ENCODE results near the gene ZNF846.
A peak's percentile ranks its signal among the peaks of the same experiment; 100 is the strongest.
"Not testable (repeated sequence)": the region's sequence is repeated elsewhere in the genome, so short reads cannot be mapped to it uniquely, and the experiment has no call there.

Gene ZNF846

DNA sequence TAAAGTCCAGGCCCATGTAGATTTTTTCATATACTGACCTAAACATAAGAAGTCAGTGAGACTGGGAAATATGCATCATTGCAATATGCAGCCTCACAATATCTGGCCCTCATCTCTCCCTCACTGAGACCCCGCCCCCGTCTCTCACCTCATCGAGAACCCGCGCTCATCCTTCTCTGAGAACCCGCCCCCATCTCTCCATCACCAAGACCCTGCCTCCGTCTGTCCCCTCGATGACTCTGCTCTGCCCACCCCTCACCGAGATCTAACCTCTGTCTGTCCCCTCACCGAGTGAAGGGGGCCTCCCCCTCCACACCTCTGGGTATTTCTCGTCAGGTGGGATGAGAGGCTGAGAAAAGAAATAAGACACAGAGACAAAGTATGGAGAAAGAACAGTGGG, 20.5 kb upstream of the ZNF846 start:
- Histone ChIP-seq H3F3A (ENCODE audit: control insufficient read depth, insufficient read depth) (peaks cover 8% of the 10 kb centered on the region), H3K4me1 (ENCODE audit: control insufficient read depth, low read length) (peaks cover 24% of the 10 kb centered on the region), H3K79me2 (ENCODE audit: control insufficient read depth, low read length) (no peaks in the 10 kb centered on the region), H4K20me1 (ENCODE audit: control insufficient read depth, insufficient read depth, low read depth, low read length) (no peaks in the 10 kb centered on the region), H3K4me2 (ENCODE audit: low read length) (no peak overlapping the region), H3K4me3 (ENCODE audit: low read length) (no peak overlapping the region), H3K9me3 (ENCODE audit: control insufficient read depth, insufficient read depth, low read length) (no peaks in the 10 kb centered on the region), H3K9me2 (replicated peaks; ENCODE audit: control insufficient read depth, low read length) (no peaks in the 10 kb centered on the region), H3K36me3 (ENCODE audit: control insufficient read depth, low read length) (no peaks in the 10 kb centered on the region), H3K27me3 (ENCODE audit: control insufficient read depth, low read length) (no peaks in the 10 kb centered on the region), H3K27ac (ENCODE audit: low read depth, low read length) (no peak overlapping the region)
- TF ChIP-seq, protein P1, sequence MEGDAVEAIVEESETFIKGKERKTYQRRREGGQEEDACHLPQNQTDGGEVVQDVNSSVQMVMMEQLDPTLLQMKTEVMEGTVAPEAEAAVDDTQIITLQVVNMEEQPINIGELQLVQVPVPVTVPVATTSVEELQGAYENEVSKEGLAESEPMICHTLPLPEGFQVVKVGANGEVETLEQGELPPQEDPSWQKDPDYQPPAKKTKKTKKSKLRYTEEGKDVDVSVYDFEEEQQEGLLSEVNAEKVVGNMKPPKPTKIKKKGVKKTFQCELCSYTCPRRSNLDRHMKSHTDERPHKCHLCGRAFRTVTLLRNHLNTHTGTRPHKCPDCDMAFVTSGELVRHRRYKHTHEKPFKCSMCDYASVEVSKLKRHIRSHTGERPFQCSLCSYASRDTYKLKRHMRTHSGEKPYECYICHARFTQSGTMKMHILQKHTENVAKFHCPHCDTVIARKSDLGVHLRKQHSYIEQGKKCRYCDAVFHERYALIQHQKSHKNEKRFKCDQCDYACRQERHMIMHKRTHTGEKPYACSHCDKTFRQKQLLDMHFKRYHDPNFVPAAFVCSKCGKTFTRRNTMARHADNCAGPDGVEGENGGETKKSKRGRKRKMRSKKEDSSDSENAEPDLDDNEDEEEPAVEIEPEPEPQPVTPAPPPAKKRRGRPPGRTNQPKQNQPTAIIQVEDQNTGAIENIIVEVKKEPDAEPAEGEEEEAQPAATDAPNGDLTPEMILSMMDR (IDR thresholded peaks at IDR 0.05; ENCODE audit: low read depth, low read length, poor library complexity, severe bottlenecking) = no peak
- no peak for TF ChIP-seq EZH2phosphoT487 (IDR thresholded peaks at IDR 0.05; ENCODE audit: borderline replicate concordance, low read length)

DNA sequence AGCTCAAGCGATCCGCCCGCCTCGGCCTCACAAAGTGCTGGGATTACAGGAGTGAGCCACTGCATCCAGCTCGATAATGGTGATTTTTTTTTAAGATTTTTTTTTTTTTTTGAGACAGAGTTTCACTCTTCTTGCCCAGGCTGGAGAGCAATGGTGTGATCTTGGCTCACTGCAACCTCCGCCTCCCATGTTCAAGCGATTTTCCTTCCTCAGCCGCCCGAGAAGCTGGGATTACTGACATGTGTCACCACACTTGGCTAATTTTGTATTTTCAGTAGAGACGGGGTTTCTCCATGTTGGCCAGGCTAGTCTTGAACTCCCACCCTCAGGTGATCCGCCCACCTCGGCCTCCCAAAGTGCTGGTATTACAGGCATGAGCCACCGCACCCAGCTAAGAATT, 20.1 kb upstream of the ZNF846 start:
- not testable (repeated sequence) for H3K9me3 ChIP-seq (ENCODE audit: control insufficient read depth, insufficient read depth, low read length); H4K20me1 ChIP-seq (ENCODE audit: control insufficient read depth, insufficient read depth, low read depth, low read length); H3K9me2 ChIP-seq (replicated peaks; ENCODE audit: control insufficient read depth, low read length); H3K79me2 ChIP-seq (ENCODE audit: control insufficient read depth, low read length); H3K36me3 ChIP-seq (ENCODE audit: control insufficient read depth, low read length); H3K4me2 ChIP-seq (ENCODE audit: low read length); H3F3A ChIP-seq (ENCODE audit: control insufficient read depth, insufficient read depth); H3K27me3 ChIP-seq (ENCODE audit: control insufficient read depth, low read length); H3K27ac ChIP-seq (ENCODE audit: low read depth, low read length); H3K4me3 ChIP-seq (ENCODE audit: low read length)
- peaks cover 22% of the 10 kb centered on the region for H3K4me1 ChIP-seq (ENCODE audit: control insufficient read depth, low read length)

DNA sequence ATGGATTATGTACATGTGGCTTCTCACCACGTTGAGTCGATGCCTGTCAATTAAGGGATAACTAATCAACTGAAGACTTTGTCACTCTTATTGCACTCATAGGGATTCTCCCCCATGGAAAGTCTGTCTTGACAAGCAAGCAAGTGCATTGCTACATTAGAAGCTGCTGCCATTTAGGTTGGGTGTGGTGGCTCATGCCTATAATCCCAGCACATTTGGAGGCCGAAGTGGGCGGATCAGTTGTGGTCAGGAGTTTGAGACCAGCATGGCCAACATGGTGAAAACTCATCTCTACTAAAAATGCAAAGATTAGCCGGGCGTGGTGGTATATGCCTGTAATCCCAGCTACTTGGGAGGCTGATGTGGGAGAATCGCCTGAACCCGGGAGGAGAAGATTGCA, 18.3 kb upstream of the ZNF846 start:
- Histone ChIP-seq H3K9me2 (replicated peaks; ENCODE audit: control insufficient read depth, low read length) (no peaks in the 10 kb centered on the region), H3K79me2 (ENCODE audit: control insufficient read depth, low read length) (no peaks in the 10 kb centered on the region), H3K27me3 (ENCODE audit: control insufficient read depth, low read length) (no peaks in the 10 kb centered on the region), H3K27ac (ENCODE audit: low read depth, low read length) (no peak overlapping the region), H3K4me3 (ENCODE audit: low read length) (no peak overlapping the region; the same call in 1 of the 2 replicates), H4K20me1 (ENCODE audit: control insufficient read depth, insufficient read depth, low read depth, low read length) (no peaks in the 10 kb centered on the region), H3K36me3 (ENCODE audit: control insufficient read depth, low read length) (no peaks in the 10 kb centered on the region), H3K9me3 (ENCODE audit: control insufficient read depth, insufficient read depth, low read length) (no peaks in the 10 kb centered on the region), H3F3A (ENCODE audit: control insufficient read depth, insufficient read depth) (no peaks in the 10 kb centered on the region), H3K4me1 (ENCODE audit: control insufficient read depth, low read length) (peaks cover 13% of the 10 kb centered on the region), H3K4me2 (ENCODE audit: low read length) (peak overlapping the region; percentile 83; the same call in 1 of the 2 replicates)
- no peak for TF ChIP-seq EZH2phosphoT487 (IDR thresholded peaks at IDR 0.05; ENCODE audit: borderline replicate concordance, low read length)
- TF ChIP-seq, protein P1 (IDR thresholded peaks at IDR 0.05; ENCODE audit: low read depth, low read length, poor library complexity, severe bottlenecking) = no peak

DNA sequence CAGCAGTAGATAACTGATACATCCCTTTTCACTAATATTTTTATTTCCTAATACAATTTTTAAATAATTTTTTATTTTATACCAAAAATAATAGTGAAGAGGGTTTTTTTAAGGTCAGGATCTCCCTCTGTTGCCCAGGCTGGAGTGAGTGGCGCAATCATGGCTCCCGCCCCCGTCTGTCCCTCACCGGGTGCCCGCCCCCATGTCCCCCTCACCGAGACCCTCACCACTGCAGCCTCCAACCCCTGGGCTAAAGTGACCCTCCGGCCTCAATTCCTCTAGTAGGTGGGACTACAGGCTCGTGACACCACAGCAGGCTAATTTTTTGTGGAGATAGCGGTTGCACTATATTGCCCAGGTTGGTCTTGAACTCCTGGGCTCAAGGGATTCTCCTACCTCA, 17.8 kb upstream of the ZNF846 start:
- H3K4me2 ChIP-seq (ENCODE audit: low read length) = peak overlapping the region; percentile 83
- no peaks in the 10 kb centered on the region for H3K9me2 ChIP-seq (replicated peaks; ENCODE audit: control insufficient read depth, low read length)
- no peaks in the 10 kb centered on the region for H3K79me2 ChIP-seq (ENCODE audit: control insufficient read depth, low read length)
- H3K4me1 ChIP-seq (ENCODE audit: control insufficient read depth, low read length) = peaks cover 13% of the 10 kb centered on the region
- H3F3A ChIP-seq (ENCODE audit: control insufficient read depth, insufficient read depth) = no peaks in the 10 kb centered on the region
- H3K9me3 ChIP-seq (ENCODE audit: control insufficient read depth, insufficient read depth, low read length) = no peaks in the 10 kb centered on the region
- H4K20me1 ChIP-seq (ENCODE audit: control insufficient read depth, insufficient read depth, low read depth, low read length) = no peaks in the 10 kb centered on the region
- TF ChIP-seq, protein P1 (IDR thresholded peaks at IDR 0.05; ENCODE audit: low read depth, low read length, poor library complexity, severe bottlenecking) = no peak
- TF ChIP-seq EZH2phosphoT487 (IDR thresholded peaks at IDR 0.05; ENCODE audit: borderline replicate concordance, low read length) = no peak
- no peaks in the 10 kb centered on the region for H3K27me3 ChIP-seq (ENCODE audit: control insufficient read depth, low read length)
- H3K4me3 ChIP-seq (ENCODE audit: low read length) = peak overlapping the region; percentile 84
- no peaks in the 10 kb centered on the region for H3K36me3 ChIP-seq (ENCODE audit: control insufficient read depth, low read length)
- H3K27ac ChIP-seq (ENCODE audit: low read depth, low read length) = no peak overlapping the region
